H1 (cell line): ENCODE measurements around the gene OR4K2. TPM values are rescaled to one million over a fixed set of nuclear protein-coding genes. Genes with fewer than 3 reads are reported as not detected.

ENCODE experiments used
- ATF2 ChIP-seq: IDR thresholded peaks from 2 replicates; pipeline ENCODE4 v1.6.1; 2012; ENCODE audit warnings: low read length, inconsistent platforms
- ATF3 ChIP-seq: IDR thresholded peaks from 2 replicates; pipeline ENCODE4 v1.6.1; 2011; ENCODE audit warnings: low read depth, mild to moderate bottlenecking, low read length; ENCODE audit not compliant: insufficient read depth
- CHD7 ChIP-seq: fragments of 300-600 bp; sonication (generic); IDR thresholded peaks from 2 replicates; pipeline ENCODE4 v1.7.1; 2012; ENCODE audit warnings: low read length, moderate library complexity, mild to moderate bottlenecking, inconsistent platforms; ENCODE audit not compliant: insufficient replicate concordance
- CTCF ChIP-seq, 3 experiments: IDR thresholded peaks; 1 replicate in 2 of 3; 2 replicates in 1 of 3; pipeline versions ENCODE4 v1.5.1 to v1.6.1; 2011; ENCODE audit warnings: low read length in 3 of 3, mild to moderate bottlenecking in 3 of 3, inconsistent platforms in 2 of 3, low read depth in 1 of 3, moderate library complexity in 1 of 3; ENCODE audit not compliant: insufficient read depth in 1 of 3; ENCODE audit errors: control extremely low read depth in 1 of 3
- EGR1 ChIP-seq: IDR thresholded peaks from 2 replicates; pipeline ENCODE4 v1.6.1; 2011; ENCODE audit warnings: low read depth, low read length, borderline replicate concordance
- SIN3A ChIP-seq, 2 experiments: IDR thresholded peaks in 1 of 2; conservative IDR thresholded peaks in 1 of 2; 2 replicates each; pipeline ENCODE4 v1.6.1; 2011 to 2012; ENCODE audit warnings: low read length in 2 of 2, improper control_type of control experiment in 1 of 2, low read depth in 1 of 2, mild to moderate bottlenecking in 1 of 2
- polyA plus RNA-seq, 7 experiments: library from polyadenylated mRNA; depleted of rRNA in 3 of 7; stranded (reverse) in 5 of 7; unstranded in 2 of 7; fragments of >200 nt in 5 of 7; fragments of 200-250 nt in 2 of 7; gene quantifications; 1 replicate in 5 of 7; 2 replicates in 1 of 7; 4 replicates in 1 of 7; pipeline versions ENCODE4 v1.2.1 to v1.2.3, GENCODE V29; 2011 to 2013; ENCODE audit warnings: missing spikeins in 2 of 7, mixed read lengths in 2 of 7
- total RNA-seq: library from RNA; stranded (reverse); fragmentation: NEBNext Ultra II Directional; extraction: Animal tissue kit (Norgen Biotek cat#: 25700); gene quantifications from 2 replicates; pipeline ENCODE4 v1.2.1, GENCODE V29; 2021

The OR4K2 gene
- total and polyA plus RNA-seq, 2 of the 8 experiments (the other 6 are each of a cell fraction or from before 2014, with no cell fraction given) = not detected

GRCh38 chr14:19874842-19875241 is at the start of gene OR4K2 (continued):
- no peak for TF ChIP-seq CHD7
- no peak for TF ChIP-seq ATF3
- TF ChIP-seq SIN3A (conservative IDR thresholded peaks at IDR 0.05 in 1 of 2, IDR thresholded peaks at IDR 0.05 in 1 of 2; ENCODE audit: low read depth in 1 of 2, low read length in 2 of 2) = no peak
- TF ChIP-seq CTCF (IDR thresholded peaks at IDR 0.05; ENCODE audit: control extremely low read depth in 1 of 3, insufficient read depth in 1 of 3, low read depth in 1 of 3, low read length in 3 of 3) = no peak
- TF ChIP-seq EGR1 = no peak
- no peak for TF ChIP-seq ATF2
